Stimulated activated CD4-positive, alpha-beta T cell treated with anti-CD3 and anti-CD28 coated beads, Interleukin-1b, Interleukin-23, amount 100 ng/mL, for 1 hour (primary cell): Measurements from ENCODE around the gene KCNE5.
"Not testable (repeated sequence)": the region's sequence is repeated elsewhere in the genome, so short reads cannot be mapped to it uniquely, and the experiment has no call there.

Experiments
- DNase-seq, 2 donors: peaks; one replicate each; pipeline ENCODE4 v3.0.0-alpha.2; 2020; ENCODE audit warnings: low read depth in 2 of 2

Gene KCNE5

DNA sequence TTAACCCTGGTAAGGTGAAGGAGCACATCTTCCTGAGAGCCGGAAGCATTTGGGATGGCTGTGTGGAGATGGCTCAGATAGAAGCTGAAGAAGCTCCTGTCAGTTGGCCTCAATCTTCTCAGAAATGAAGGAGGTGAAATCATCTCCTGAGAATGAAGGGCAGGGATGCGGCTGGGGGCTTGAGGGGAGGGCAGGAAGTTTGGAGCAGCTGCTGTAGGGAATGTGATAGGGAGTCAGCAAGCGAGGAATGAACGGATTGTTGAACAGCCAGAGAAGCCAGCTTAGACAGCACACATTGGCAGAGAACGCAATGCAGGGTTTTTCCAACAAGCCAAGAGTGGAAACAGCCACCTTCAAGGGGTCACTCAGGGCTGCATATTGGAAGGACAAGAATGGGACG, 10.0 kb downstream of the KCNE5 start:
- DNase-seq, result no peak

DNA sequence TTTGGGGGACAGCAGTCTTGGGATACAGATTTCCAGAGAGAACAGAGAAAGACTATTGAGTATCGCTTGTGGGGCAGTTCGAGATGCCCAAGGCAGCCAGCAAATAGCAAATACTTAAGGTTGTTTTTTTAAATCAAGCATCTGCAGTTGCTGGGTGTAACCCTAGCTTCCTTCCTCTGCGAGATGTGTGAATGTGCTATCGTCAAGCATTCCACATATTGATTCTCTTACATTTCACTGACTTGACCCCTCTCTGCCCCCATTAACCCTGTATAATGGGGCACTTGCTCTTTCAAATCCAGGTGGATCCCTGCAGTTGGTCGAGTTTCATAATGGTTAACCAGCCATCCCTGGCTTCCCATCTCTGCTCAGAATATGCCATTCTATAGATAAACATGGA, 23.5 kb downstream of the KCNE5 start:
- DNase-seq, result no peak

GRCh38 chrX:109600237-109600651, 24.7 kb downstream of the KCNE5 start:
- no peak for DNase-seq

DNA sequence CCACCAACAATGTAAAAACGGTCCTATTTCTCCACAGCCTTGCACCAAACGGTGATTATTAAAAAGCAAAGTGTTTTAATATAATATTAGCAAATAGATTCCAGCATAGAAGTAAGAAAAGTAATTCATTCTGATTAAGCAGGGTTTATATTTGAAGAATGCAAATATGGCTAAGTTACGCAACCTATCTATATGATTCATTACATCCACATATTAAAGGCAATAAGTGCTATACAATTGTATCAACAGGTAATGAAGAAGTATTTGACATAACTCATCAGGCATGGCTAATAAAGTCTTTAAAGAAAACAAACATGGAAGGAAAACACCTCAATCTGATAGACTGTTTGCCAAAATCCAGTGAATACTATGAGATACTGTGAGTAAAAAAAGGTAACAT, 29.0 kb downstream of the KCNE5 start:
- DNase-seq, result no peak

GRCh38 chrX:109590176-109590575, 34.8 kb downstream of the KCNE5 start:
- DNase-seq, result no peak

GRCh38 chrX:109585488-109585887, 39.5 kb downstream of the KCNE5 start:
- no peak for DNase-seq

DNA sequence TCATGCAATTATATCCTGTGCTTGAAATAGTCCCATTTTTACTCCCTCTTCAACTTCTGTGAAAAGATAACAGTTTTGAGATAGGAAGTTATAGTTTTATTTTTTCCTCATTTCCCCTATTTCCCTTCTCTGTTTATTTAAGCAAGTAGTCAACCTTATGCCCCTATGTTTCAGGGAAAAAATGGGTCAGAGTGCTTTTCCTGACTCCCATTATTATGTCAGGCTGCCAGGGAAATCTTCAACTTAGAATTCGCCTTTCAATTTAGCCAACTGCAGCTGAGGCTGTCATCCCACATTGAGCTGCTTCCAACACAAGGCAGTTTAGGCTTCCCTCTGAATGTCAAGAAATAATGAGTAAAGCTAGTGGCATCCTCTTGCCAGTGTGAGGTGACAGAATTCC, 46.1 kb downstream of the KCNE5 start:
- DNase-seq, result no peak

- no peak for DNase-seq
Observed at GRCh38 chrX:109577055-109577454, 47.9 kb downstream of the KCNE5 start.

GRCh38 chrX:109576083-109576482, 48.9 kb downstream of the KCNE5 start:
- DNase-seq, result not testable (repeated sequence)
